Kidney (tissue), 14 donors: ENCODE results near the gene TYK2. TPM values are rescaled to one million over a fixed set of nuclear protein-coding genes. Genes with fewer than 3 reads are reported as not detected.
"Not testable (repeated sequence)": the region's sequence is repeated elsewhere in the genome, so short reads cannot be mapped to it uniquely, and the experiment has no call there.

Experiments used
- DNase-seq, 5 donors: peaks; one replicate each; pipeline ENCODE4 v3.0.0-alpha.2; 2013 to 2020
- FAIRE-seq: peaks from 2 replicates; lab custom pipeline; 2012; peaks lifted over from hg19 to GRCh38; lab: Jason Lieb, UNC
- H3K27ac ChIP-seq, 2 donors: one replicate each; pipeline ENCODE4 v1.7.0; 2013; ENCODE audit warnings: low read depth in 2 of 2, low read length in 2 of 2, inconsistent platforms in 1 of 2
- H3K27me3 ChIP-seq: one replicate; pipeline ENCODE4 v1.7.1; 2013; ENCODE audit warnings: low read length, inconsistent platforms; ENCODE audit not compliant: control insufficient read depth, insufficient read depth
- H3K36me3 ChIP-seq, 3 donors: one replicate each; pipeline versions ENCODE4 v1.7.0 to v1.7.1; 2013; ENCODE audit warnings: low read length in 3 of 3, control low read depth in 1 of 3, inconsistent platforms in 1 of 3; ENCODE audit not compliant: insufficient read depth in 3 of 3, control insufficient read depth in 2 of 3
- H3K4me1 ChIP-seq, 3 donors: one replicate each; pipeline versions ENCODE4 v1.7.0 to v1.7.1; 2013; ENCODE audit warnings: low read length in 3 of 3, inconsistent platforms in 1 of 3, low read depth in 1 of 3; ENCODE audit not compliant: control insufficient read depth in 2 of 3, insufficient read depth in 2 of 3
- H3K4me3 ChIP-seq, 3 donors: one replicate each; pipeline versions ENCODE4 v1.7.0 to v1.8.1; 2013; ENCODE audit warnings: low read length in 3 of 3, control low read depth in 1 of 3, inconsistent platforms in 1 of 3
- H3K9ac ChIP-seq, 3 donors: one replicate each; pipeline versions ENCODE4 v1.7.0 to v1.7.1; 2013; ENCODE audit warnings: low read length in 3 of 3, control low read depth in 1 of 3, inconsistent platforms in 1 of 3
- H3K9me3 ChIP-seq, 3 donors: one replicate each; pipeline versions ENCODE4 v1.7.0 to v1.7.1; 2013; ENCODE audit warnings: low read length in 3 of 3, control low read depth in 1 of 3, inconsistent platforms in 1 of 3; ENCODE audit not compliant: control insufficient read depth in 2 of 3, insufficient read depth in 1 of 3
- intact Hi-C: fragments of 100-400 bp; cut with DNase I; formaldehyde crosslinking; loops from one replicate; pipeline ENCODE4 v1.11.1; 2022
- polyA plus RNA-seq: library from polyadenylated mRNA; stranded (reverse); fragments of 350-450 nt; fragmentation: Illumina TruSeq; extraction: RNeasy Lipid Tissue Mini Kit (QIAGEN cat#74804); gene quantifications from one replicate; pipeline ENCODE4 v1.2.3, GENCODE V29; 2014; ENCODE audit warnings: low read depth, low replicate concordance; ENCODE audit not compliant: insufficient read depth
- total RNA-seq: library from RNA; stranded (reverse); fragmentation: NEBNext Ultra II Directional; extraction: Animal tissue kit (Norgen Biotek cat#: 25700); gene quantifications from one replicate; pipeline ENCODE4 v1.2.1, GENCODE V29; 2021
- TF ChIP-seq, protein P1 (sequence below): IDR thresholded peaks from 3 replicates; pipeline ENCODE4 v1.5.1; 2012; ENCODE audit warnings: mild to moderate bottlenecking, moderate library complexity, borderline replicate concordance; ENCODE audit not compliant: insufficient read depth; ENCODE audit errors: extremely low read depth
- donor health status: control.
- donor health status: control.
- donor health status: control.
- donor health status: control.
- donor health status: control.
- donor health status: DM: yes; HTN: yes; CAD: no.
- donor health status: Normal renal cell carcinoma (clear cell type).

Gene TYK2
- total and polyA plus RNA-seq, 2 donors from 2014 or later: 127 to 131 TPM

DNA sequence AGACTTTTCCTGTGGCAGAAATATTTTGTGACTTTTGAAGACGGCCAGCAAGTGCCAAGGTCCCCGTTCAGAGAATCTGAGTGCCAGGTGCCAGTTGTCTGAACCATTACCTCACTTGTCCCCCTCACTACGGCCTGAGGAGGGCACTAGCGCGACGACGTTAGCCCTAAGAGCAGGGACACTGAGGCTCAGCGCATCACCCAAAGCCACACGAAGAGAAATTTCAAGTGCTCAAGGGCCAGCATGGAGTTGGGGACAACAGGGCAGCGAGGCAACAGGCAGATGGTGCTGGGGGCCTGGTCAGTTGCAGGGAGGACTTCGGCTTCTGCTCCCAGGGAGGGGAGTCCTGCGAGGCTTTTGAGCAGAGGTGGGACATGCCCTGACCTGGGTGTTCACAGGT is 9.5 kb upstream of the TYK2 start:
- Histone ChIP-seq H3K4me3 (no peak overlapping the region), H3K4me1 (no peaks in the 10 kb centered on the region), H3K27me3 (no peaks in the 10 kb centered on the region), H3K9me3 (no peaks in the 10 kb centered on the region), H3K9ac (no peak overlapping the region), H3K27ac (no peak overlapping the region), H3K36me3 (peaks cover 0 to 6% (median 6%) of the 10 kb centered on the region in 3 donors)
- intact Hi-C loops: loop anchor here (5.0 kb wide), 1 partner anchor 123 kb away; no protein-coding TSS in a partner anchor
- no peak for FAIRE-seq
- DNase-seq: no peak
- TF ChIP-seq, protein P1, sequence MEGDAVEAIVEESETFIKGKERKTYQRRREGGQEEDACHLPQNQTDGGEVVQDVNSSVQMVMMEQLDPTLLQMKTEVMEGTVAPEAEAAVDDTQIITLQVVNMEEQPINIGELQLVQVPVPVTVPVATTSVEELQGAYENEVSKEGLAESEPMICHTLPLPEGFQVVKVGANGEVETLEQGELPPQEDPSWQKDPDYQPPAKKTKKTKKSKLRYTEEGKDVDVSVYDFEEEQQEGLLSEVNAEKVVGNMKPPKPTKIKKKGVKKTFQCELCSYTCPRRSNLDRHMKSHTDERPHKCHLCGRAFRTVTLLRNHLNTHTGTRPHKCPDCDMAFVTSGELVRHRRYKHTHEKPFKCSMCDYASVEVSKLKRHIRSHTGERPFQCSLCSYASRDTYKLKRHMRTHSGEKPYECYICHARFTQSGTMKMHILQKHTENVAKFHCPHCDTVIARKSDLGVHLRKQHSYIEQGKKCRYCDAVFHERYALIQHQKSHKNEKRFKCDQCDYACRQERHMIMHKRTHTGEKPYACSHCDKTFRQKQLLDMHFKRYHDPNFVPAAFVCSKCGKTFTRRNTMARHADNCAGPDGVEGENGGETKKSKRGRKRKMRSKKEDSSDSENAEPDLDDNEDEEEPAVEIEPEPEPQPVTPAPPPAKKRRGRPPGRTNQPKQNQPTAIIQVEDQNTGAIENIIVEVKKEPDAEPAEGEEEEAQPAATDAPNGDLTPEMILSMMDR: no peak

DNA sequence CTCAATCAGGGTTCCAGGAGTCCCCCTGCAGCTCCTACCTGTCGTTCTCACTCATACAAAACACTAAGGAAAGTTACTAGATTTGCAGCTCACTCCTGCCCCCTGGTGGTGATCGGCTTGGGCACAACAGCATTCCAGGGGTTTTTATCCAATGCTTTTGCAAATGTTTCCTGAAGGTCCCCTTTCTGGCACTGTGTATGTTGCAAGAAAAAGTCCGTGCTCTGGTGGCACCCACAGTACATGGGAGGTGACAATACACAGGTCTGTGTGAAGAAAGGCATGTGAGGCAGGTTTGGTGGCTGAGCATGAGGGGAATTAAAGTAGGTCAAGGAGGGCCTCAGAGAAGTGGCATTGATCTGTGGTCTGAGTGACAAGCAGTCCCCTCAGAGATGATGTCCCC is 8.6 kb upstream of the TYK2 start:
- Histone ChIP-seq H3K27me3 (no peaks in the 10 kb centered on the region), H3K9me3 (no peaks in the 10 kb centered on the region), H3K4me1 (no peaks in the 10 kb centered on the region), H3K4me3 (no peak overlapping the region), H3K36me3 (peaks cover 0 to 6% (median 4%) of the 10 kb centered on the region in 3 donors), H3K27ac (no peak overlapping the region), H3K9ac (no peak overlapping the region)
- intact Hi-C loops: no loop called here
- TF ChIP-seq, protein P1: peak; percentile 92
- peak; percentile 35 for FAIRE-seq
- peak; percentile 89 to 93 (median 91) for DNase-seq

DNA sequence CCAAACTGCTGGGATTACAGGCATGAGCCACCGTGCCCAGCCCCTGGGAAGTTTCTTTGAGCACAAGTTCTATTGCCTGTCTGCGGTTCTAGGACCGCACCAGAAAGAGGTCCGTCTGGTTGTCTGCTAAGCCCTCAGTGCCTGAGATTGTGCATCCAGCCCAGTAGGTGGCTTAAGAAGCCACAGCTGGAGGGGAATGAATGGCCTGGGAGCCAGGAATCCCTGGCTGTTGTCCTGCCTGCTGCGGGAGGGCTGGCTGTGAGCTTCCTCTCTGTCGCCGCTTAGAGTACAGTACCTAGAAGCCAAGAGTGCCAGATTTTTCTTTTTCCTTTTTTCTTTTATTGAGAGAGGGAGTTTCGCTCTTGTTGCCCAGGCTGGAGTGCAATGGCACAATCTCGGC is 4.2 kb upstream of the TYK2 start:
- no peak overlapping the region for H3K4me3 ChIP-seq
- DNase-seq: no peak
- intact Hi-C loops: no loop called here
- no peak overlapping the region for H3K9ac ChIP-seq
- FAIRE-seq: no peak
- peaks cover 1 to 8% (median 3%) of the 10 kb centered on the region in 3 donors for H3K4me1 ChIP-seq
- no peaks in the 10 kb centered on the region for H3K9me3 ChIP-seq
- H3K27ac ChIP-seq: no peak overlapping the region
- TF ChIP-seq, protein P1: no peak
- H3K27me3 ChIP-seq: no peaks in the 10 kb centered on the region
- H3K36me3 ChIP-seq: no peaks in the 10 kb centered on the region

DNA sequence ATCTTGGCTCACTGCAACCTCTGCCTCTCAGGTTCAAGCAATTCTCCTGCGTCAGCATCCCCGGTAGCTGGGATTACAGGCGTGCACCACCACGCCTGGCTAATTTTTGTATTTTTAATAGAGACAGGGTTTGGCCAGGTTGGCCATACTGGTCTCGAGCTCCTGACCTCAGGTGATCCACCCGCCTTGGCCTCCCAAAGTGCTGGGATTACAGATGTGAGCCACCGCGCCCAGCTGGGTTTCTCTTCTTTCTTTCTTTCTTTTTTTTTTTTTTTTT is 2.8 kb upstream of the TYK2 start:
- H3K27me3 ChIP-seq, H3K9me3 ChIP-seq, H3K4me3 ChIP-seq, H3K9ac ChIP-seq, intact Hi-C loops, H3K27ac ChIP-seq, FAIRE-seq, H3K36me3 ChIP-seq, H3K4me1 ChIP-seq, DNase-seq: not testable (repeated sequence)
